Common myeloid progenitor, CD34-positive (primary cell): Measurements from ENCODE around the gene C11orf68.
"Not testable (repeated sequence)": the region's sequence is repeated elsewhere in the genome, so short reads cannot be mapped to it uniquely, and the experiment has no call there.

Experiments
- CTCF ChIA-PET: fragments of 350-600 bp; sonication (Branson Sonifier 250); formaldehyde crosslinking; loops from one replicate; lab custom pipeline; 2021; ENCODE audit warnings: antibody characterized with exemption; lab: Charles Lee
- POLR2A ChIA-PET: fragments of 350-600 bp; sonication (Branson Sonifier 250); formaldehyde crosslinking; loops from one replicate; lab custom pipeline; 2021; ENCODE audit warnings: antibody characterized with exemption; lab: Charles Lee
- DNase-seq, 3 donors: peaks; one replicate each; pipeline versions ENCODE4 v3.0.0 to v3.0.0-alpha.2; 2013
- H3K27ac ChIP-seq, 2 experiments: 1 replicate in 1 of 2; 2 replicates in 1 of 2; pipeline ENCODE4 v1.7.0; 2013; ENCODE audit warnings: inconsistent platforms in 2 of 2, low read length in 2 of 2, mild to moderate bottlenecking in 2 of 2, low read depth in 1 of 2, moderate library complexity in 1 of 2; ENCODE audit not compliant: severe bottlenecking in 2 of 2, insufficient read depth in 1 of 2, poor library complexity in 1 of 2
- H3K27me3 ChIP-seq, 5 experiments: replicated peaks in 2 of 5; 1 replicate in 3 of 5; 2 replicates in 2 of 5; pipeline versions ENCODE4 v1.6.1 to v1.7.0; 2013; ENCODE audit warnings: low read length in 4 of 5, mild to moderate bottlenecking in 2 of 5, moderate library complexity in 2 of 5, inconsistent platforms in 1 of 5; ENCODE audit not compliant: insufficient read depth in 5 of 5, control insufficient read depth in 4 of 5
- H3K36me3 ChIP-seq, 4 experiments: 1 replicate in 2 of 4; 2 replicates in 2 of 4; pipeline versions ENCODE4 v1.6.1 to v1.7.0; 2013; ENCODE audit warnings: low read length in 3 of 4, control low read depth in 1 of 4, mild to moderate bottlenecking in 1 of 4; ENCODE audit not compliant: control insufficient read depth in 4 of 4, insufficient read depth in 4 of 4
- H3K4me1 ChIP-seq, 4 experiments: 1 replicate in 3 of 4; 2 replicates in 1 of 4; pipeline versions ENCODE4 v1.6.1 to v1.7.1; 2013; ENCODE audit warnings: low read length in 3 of 4, mild to moderate bottlenecking in 3 of 4, control low read depth in 1 of 4, inconsistent platforms in 1 of 4, moderate library complexity in 1 of 4; ENCODE audit not compliant: control insufficient read depth in 4 of 4, insufficient read depth in 4 of 4; ENCODE audit errors: control extremely low read depth in 1 of 4
- H3K4me3 ChIP-seq, 7 experiments: 1 replicate in 4 of 7; 2 replicates in 3 of 7; pipeline versions ENCODE4 v1.5.1 to v1.7.0; 2013; ENCODE audit warnings: mild to moderate bottlenecking in 7 of 7, low read length in 6 of 7, moderate library complexity in 6 of 7, inconsistent platforms in 2 of 7, low read depth in 2 of 7, control low read depth in 1 of 7; ENCODE audit not compliant: insufficient read depth in 4 of 7, control insufficient read depth in 1 of 7; ENCODE audit errors: extremely low read depth in 1 of 7
- H3K9me3 ChIP-seq, 5 experiments: 1 replicate in 4 of 5; 2 replicates in 1 of 5; pipeline versions ENCODE4 v1.6.1 to v1.7.1; 2013; ENCODE audit warnings: low read length in 4 of 5, mild to moderate bottlenecking in 2 of 5, inconsistent platforms in 1 of 5, low read depth in 1 of 5, moderate library complexity in 1 of 5; ENCODE audit not compliant: control insufficient read depth in 4 of 5, insufficient read depth in 2 of 5; ENCODE audit errors: control extremely low read depth in 1 of 5
- WGBS: methylation state at CpG from one replicate; pipeline ENCODE4 v1.1.5; 2013; ENCODE audit not compliant: insufficient coverage; 5-methylcytosine and 5-hydroxymethylcytosine counted together

The C11orf68 gene

GRCh38 chr11:65952052-65952521 is 33.2 kb upstream of the C11orf68 start:
- H3K4me3 ChIP-seq = no peak overlapping the region
- ChIA-PET CTCF (interaction anchor here (1.2 to 1.6 kb wide), 5 partner anchors 9 to 58 kb away, joined by 3 to 6 read pairs (median 3); no protein-coding TSS in a partner anchor), POLR2A (interaction anchor here (0.8 kb wide), 1 partner anchor 51 kb away, joined by 3 read pairs; no protein-coding TSS in a partner anchor)
- H3K27ac ChIP-seq = no peak overlapping the region
- no peaks in the 10 kb centered on the region for H3K9me3 ChIP-seq
- peaks cover 0 to 4% (median 0%) of the 10 kb centered on the region in 4 experiments for H3K4me1 ChIP-seq
- WGBS = 93% methylated on average over 3 of the region's 6 CpGs
- no peaks in the 10 kb centered on the region for H3K36me3 ChIP-seq
- no peak for DNase-seq
- no peaks in the 10 kb centered on the region for H3K27me3 ChIP-seq

- whole genome bisulfite sequencing = 92% methylated on average over 2 of the region's 3 CpGs
- H3K4me3 ChIP-seq, H3K4me1 ChIP-seq, H3K9me3 ChIP-seq, H3K27ac ChIP-seq, H3K36me3 ChIP-seq, H3K27me3 ChIP-seq, DNase-seq: not testable (repeated sequence)
- ChIA-PET POLR2A (interaction anchor here (0.8 kb wide), 1 partner anchor 51 kb away, joined by 3 read pairs; no protein-coding TSS in a partner anchor), CTCF (interaction anchor here (1.2 to 1.6 kb wide), 4 partner anchors 10 to 57 kb away, joined by 3 read pairs; no protein-coding TSS in a partner anchor)
These were observed 32.8 kb upstream of the C11orf68 start for GRCh38 chr11:65951641-65952040.

- H3K36me3 ChIP-seq, H3K4me1 ChIP-seq, H3K27me3 ChIP-seq, H3K4me3 ChIP-seq, H3K27ac ChIP-seq, H3K9me3 ChIP-seq, DNase-seq, POLR2A ChIA-PET: not testable (repeated sequence)
- CTCF ChIA-PET = interaction anchor here (1.3 kb wide), 1 partner anchor 20 kb away, joined by 3 read pairs; no protein-coding TSS in a partner anchor
- WGBS = 100% methylated on average over 3 of the region's 5 CpGs
These were observed 31.8 kb upstream of the C11orf68 start for GRCh38 chr11:65950711-65951110.

- ChIA-PET CTCF (interaction anchor here (1.5 kb wide), 1 partner anchor 66 kb away, joined by 3 read pairs; no protein-coding TSS in a partner anchor), POLR2A (no interaction called here)
- Histone ChIP-seq H3K4me1 (no peaks in the 10 kb centered on the region), H3K4me3 (no peak overlapping the region), H3K27ac (no peak overlapping the region), H3K9me3 (no peaks in the 10 kb centered on the region), H3K27me3 (no peaks in the 10 kb centered on the region), H3K36me3 (no peaks in the 10 kb centered on the region)
- no peak for DNase-seq
- WGBS = 94% methylated on average over 7 of the region's 12 CpGs
These were observed 28.8 kb upstream of the C11orf68 start for GRCh38 chr11:65947603-65948125.

- Histone ChIP-seq H3K9me3 (no peaks in the 10 kb centered on the region), H3K4me3 (no peak overlapping the region), H3K4me1 (peaks cover 0 to 2% (median 0%) of the 10 kb centered on the region in 4 experiments), H3K36me3 (no peaks in the 10 kb centered on the region), H3K27me3 (no peaks in the 10 kb centered on the region), H3K27ac (no peak overlapping the region)
- ChIA-PET POLR2A (no interaction called here), CTCF (interaction anchor here (1.5 kb wide), 1 partner anchor 66 kb away, joined by 3 read pairs; no protein-coding TSS in a partner anchor)
- no peak for DNase-seq
- WGBS = 95% methylated on average over 9 of the region's 13 CpGs
These were observed 28.3 kb upstream of the C11orf68 start for GRCh38 chr11:65947133-65947532.

DNA sequence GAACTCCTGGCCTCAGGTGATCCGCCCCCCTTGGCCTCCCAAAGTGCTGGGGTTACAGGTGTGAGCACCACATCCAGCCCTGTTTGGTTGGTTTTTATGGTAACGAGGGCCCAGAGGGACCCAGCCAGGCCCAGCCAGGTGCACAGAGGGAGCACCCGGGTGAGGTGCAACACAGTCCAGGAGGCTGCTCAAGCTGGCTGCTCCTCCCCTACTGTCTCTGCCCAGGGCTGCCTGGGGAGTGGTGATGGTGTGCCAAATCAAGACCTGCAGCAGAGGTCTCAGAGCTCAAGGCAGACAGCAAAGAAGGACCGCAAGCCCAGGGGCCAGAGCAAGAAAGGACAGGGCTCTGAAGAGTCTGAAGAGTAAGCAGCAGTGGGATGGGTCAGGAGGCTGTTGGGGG is 27.8 kb upstream of the C11orf68 start:
- H3K27me3 ChIP-seq = no peaks in the 10 kb centered on the region
- CTCF ChIA-PET = interaction anchor here (1.5 kb wide), 1 partner anchor 65 kb away, joined by 3 read pairs; no protein-coding TSS in a partner anchor
- 95% methylated on average over 4 of the region's 4 CpGs for WGBS
- no peaks in the 10 kb centered on the region for H3K9me3 ChIP-seq
- no peak for DNase-seq
- H3K4me1 ChIP-seq = peaks cover 0 to 7% (median 1%) of the 10 kb centered on the region in 4 experiments
- POLR2A ChIA-PET = no interaction called here
- no peak overlapping the region for H3K4me3 ChIP-seq
- H3K36me3 ChIP-seq = no peaks in the 10 kb centered on the region
- no peak overlapping the region for H3K27ac ChIP-seq

DNA sequence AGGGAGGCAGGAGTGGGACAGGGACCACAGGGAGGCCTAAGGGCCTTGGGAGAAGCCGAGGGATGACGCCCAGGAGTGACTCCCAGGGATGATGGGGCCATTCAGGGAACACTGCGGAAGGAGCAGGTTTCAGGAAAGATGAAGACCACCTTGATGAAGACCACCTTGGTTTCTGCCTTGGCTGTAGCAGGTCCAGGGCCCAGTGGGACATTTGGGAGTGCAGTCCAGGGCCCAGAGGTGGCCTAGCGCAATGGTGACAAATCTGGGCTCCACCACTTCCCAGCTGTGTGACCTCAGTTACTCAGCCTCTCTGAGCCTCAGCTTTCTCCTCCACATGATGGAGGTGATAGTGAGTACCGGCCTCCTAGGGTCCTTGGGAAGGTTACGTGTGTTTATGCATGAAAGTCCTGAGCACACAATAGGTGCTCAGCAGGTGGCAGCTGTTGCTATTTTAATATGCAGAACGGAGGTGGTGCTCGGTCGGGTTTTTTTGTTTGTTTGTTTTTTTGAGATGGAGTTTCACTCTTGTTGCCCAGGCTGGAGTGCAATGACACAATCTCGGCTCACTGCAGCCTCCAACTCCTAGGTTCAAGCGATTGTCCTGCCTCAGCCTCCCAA is 27.2 kb upstream of the C11orf68 start:
- Histone ChIP-seq H3K27ac (no peak overlapping the region), H3K4me1 (peaks cover 0 to 13% (median 4%) of the 10 kb centered on the region in 4 experiments), H3K27me3 (no peaks in the 10 kb centered on the region), H3K9me3 (no peaks in the 10 kb centered on the region), H3K36me3 (no peaks in the 10 kb centered on the region), H3K4me3 (no peak overlapping the region)
- ChIA-PET CTCF (interaction anchor here (1.5 kb wide), 1 partner anchor 65 kb away, joined by 3 read pairs; no protein-coding TSS in a partner anchor), POLR2A (no interaction called here)
- DNase-seq = no peak
- 97% methylated on average over 9 of the region's 11 CpGs for WGBS
